Peyer's patch (tissue), 4 donors: ENCODE measurements around the gene TSHZ1.

Experiments used
- CTCF ChIP-seq, 6 experiments: fragments of 450-650 bp in 4 of 6; fragments of 200-600 bp in 2 of 6; sonication (generic) in 1 of 6; IDR thresholded peaks; one replicate each; pipeline ENCODE4 v1.5.1; 2017 to 2019; ENCODE audit warnings: antibody characterized with exemption in 6 of 6, mild to moderate bottlenecking in 3 of 6, moderate library complexity in 1 of 6
- POLR2A ChIP-seq, 2 donors: fragments of 450-650 bp; IDR thresholded peaks; one replicate each; pipeline ENCODE4 v1.5.1; 2017; ENCODE audit warnings: antibody characterized with exemption in 2 of 2, mild to moderate bottlenecking in 2 of 2, moderate library complexity in 2 of 2

GRCh38 chr18:75215663-75216062, 5.1 kb downstream of the TSHZ1 start:
- TF ChIP-seq CTCF (IDR thresholded peaks at IDR 0.05) (no peak), POLR2A (IDR thresholded peaks at IDR 0.05) (no peak)
